Breast epithelium (tissue), 3 donors: Measurements from ENCODE around the gene MNDA.

Experiments used
- POLR2A ChIP-seq: fragments of 450-650 bp; IDR thresholded peaks from one replicate; pipeline ENCODE4 v1.6.1; 2016; ENCODE audit warnings: antibody characterized with exemption, mild to moderate bottlenecking, moderate library complexity
- POLR2AphosphoS5 ChIP-seq, 3 donors: sonication (generic); formaldehyde crosslinking; IDR thresholded peaks; one replicate each; pipeline ENCODE4 v1.6.1; 2017; ENCODE audit warnings: antibody characterized with exemption in 3 of 3
- TF ChIP-seq, protein P1 (sequence below), 3 donors: fragments of 450-650 bp; IDR thresholded peaks; one replicate each; pipeline ENCODE4 v1.5.1; 2016 to 2017; ENCODE audit warnings: antibody characterized with exemption in 3 of 3, mild to moderate bottlenecking in 3 of 3, moderate library complexity in 3 of 3

DNA sequence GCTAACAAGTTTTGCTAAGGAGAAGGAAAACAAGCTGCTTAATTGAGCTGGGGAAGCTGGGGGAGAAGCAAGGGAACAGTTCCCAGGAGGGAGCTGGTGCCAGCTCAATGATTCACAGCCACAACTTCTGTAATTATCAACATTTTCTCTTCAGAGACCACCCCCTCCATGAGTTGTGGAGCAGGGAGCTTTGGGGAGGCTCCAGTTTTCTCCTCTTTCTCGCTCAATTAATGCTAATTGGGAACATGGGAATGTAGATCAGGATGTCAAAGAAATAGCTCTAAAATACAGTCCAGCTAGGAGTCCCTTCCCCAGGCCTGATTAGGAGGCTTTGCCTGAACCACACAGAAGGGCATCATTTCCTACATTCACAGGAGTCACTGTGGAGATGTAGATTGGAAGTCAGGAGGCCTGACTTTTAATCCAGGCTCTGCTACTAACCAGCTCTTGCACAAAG is 12.1 kb upstream of the MNDA start:
- TF ChIP-seq, protein P1, sequence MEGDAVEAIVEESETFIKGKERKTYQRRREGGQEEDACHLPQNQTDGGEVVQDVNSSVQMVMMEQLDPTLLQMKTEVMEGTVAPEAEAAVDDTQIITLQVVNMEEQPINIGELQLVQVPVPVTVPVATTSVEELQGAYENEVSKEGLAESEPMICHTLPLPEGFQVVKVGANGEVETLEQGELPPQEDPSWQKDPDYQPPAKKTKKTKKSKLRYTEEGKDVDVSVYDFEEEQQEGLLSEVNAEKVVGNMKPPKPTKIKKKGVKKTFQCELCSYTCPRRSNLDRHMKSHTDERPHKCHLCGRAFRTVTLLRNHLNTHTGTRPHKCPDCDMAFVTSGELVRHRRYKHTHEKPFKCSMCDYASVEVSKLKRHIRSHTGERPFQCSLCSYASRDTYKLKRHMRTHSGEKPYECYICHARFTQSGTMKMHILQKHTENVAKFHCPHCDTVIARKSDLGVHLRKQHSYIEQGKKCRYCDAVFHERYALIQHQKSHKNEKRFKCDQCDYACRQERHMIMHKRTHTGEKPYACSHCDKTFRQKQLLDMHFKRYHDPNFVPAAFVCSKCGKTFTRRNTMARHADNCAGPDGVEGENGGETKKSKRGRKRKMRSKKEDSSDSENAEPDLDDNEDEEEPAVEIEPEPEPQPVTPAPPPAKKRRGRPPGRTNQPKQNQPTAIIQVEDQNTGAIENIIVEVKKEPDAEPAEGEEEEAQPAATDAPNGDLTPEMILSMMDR (IDR thresholded peaks at IDR 0.05): no peak
- TF ChIP-seq POLR2AphosphoS5 (IDR thresholded peaks at IDR 0.05): no peak
- TF ChIP-seq POLR2A: no peak
